HEK293 (cell line): Measurements from ENCODE around the gene KMT2A.

Experiments
- GLIS2 ChIP-seq: fragments of 450-650 bp; formaldehyde crosslinking; IDR thresholded peaks from 2 replicates; pipeline ENCODE4 v1.5.1; 2016; ENCODE audit warnings: missing biosample characterization, missing genetic modification characterization
- KLF1 ChIP-seq: fragments of 450-650 bp; formaldehyde crosslinking; IDR thresholded peaks from 2 replicates; pipeline ENCODE4 v1.5.1; 2016; ENCODE audit warnings: missing biosample characterization, missing genetic modification characterization
- MYNN ChIP-seq: fragments of 450-650 bp; formaldehyde crosslinking; IDR thresholded peaks from 2 replicates; pipeline ENCODE4 v1.5.1; 2016; ENCODE audit warnings: missing biosample characterization, missing genetic modification characterization, borderline replicate concordance
- PRDM10 ChIP-seq: fragments of 450-650 bp; formaldehyde crosslinking; IDR thresholded peaks from 2 replicates; pipeline ENCODE4 v1.5.1; 2016; ENCODE audit warnings: missing biosample characterization, missing genetic modification characterization
- SP2 ChIP-seq: fragments of 450-650 bp; formaldehyde crosslinking; IDR thresholded peaks from 2 replicates; pipeline ENCODE4 v1.5.1; 2016; ENCODE audit warnings: missing biosample characterization, missing genetic modification characterization
- SP7 ChIP-seq: fragments of 450-650 bp; formaldehyde crosslinking; IDR thresholded peaks from 2 replicates; pipeline ENCODE4 v1.5.1; 2016; ENCODE audit warnings: missing biosample characterization, missing genetic modification characterization
- ZBTB8A ChIP-seq: fragments of 450-650 bp; formaldehyde crosslinking; IDR thresholded peaks from 2 replicates; pipeline ENCODE4 v1.5.1; 2016; ENCODE audit warnings: missing biosample characterization, missing genetic modification characterization
- ZEB2 ChIP-seq: fragments of 450-650 bp; formaldehyde crosslinking; IDR thresholded peaks from 2 replicates; pipeline ENCODE4 v1.5.1; 2016; ENCODE audit warnings: missing biosample characterization, missing genetic modification characterization
- ZNF138 ChIP-seq: fragments of 450-650 bp; formaldehyde crosslinking; IDR thresholded peaks from 2 replicates; pipeline ENCODE4 v1.5.1; 2016; ENCODE audit warnings: missing biosample characterization, missing genetic modification characterization, borderline replicate concordance
- ZNF169 ChIP-seq: fragments of 450-650 bp; formaldehyde crosslinking; IDR thresholded peaks from 2 replicates; pipeline ENCODE4 v1.5.1; 2016; ENCODE audit warnings: missing biosample characterization, missing genetic modification characterization
- ZNF24 ChIP-seq: fragments of 450-650 bp; formaldehyde crosslinking; IDR thresholded peaks from 2 replicates; pipeline ENCODE4 v1.5.1; 2016; ENCODE audit warnings: missing biosample characterization, missing genetic modification characterization
- ZNF302 ChIP-seq: fragments of 450-650 bp; formaldehyde crosslinking; IDR thresholded peaks from 2 replicates; pipeline ENCODE4 v1.5.1; 2016; ENCODE audit warnings: missing biosample characterization, missing genetic modification characterization, low read depth
- ZNF324 ChIP-seq: fragments of 450-650 bp; formaldehyde crosslinking; IDR thresholded peaks from 2 replicates; pipeline ENCODE4 v1.5.1; 2016; ENCODE audit warnings: missing biosample characterization, missing genetic modification characterization
- ZNF341 ChIP-seq: fragments of 450-650 bp; formaldehyde crosslinking; IDR thresholded peaks from 2 replicates; pipeline ENCODE4; 2016; ENCODE audit warnings: low read depth, missing biosample characterization, missing genetic modification characterization
- ZNF350 ChIP-seq: fragments of 450-650 bp; formaldehyde crosslinking; IDR thresholded peaks from 2 replicates; pipeline ENCODE4 v1.5.0; 2017; ENCODE audit warnings: missing biosample characterization, mild to moderate bottlenecking, missing genetic modification characterization
- ZNF623 ChIP-seq: fragments of 450-650 bp; formaldehyde crosslinking; IDR thresholded peaks from 2 replicates; pipeline ENCODE4 v1.5.1; 2016; ENCODE audit warnings: missing biosample characterization, missing genetic modification characterization
- ZNF692 ChIP-seq: fragments of 450-650 bp; formaldehyde crosslinking; IDR thresholded peaks from 2 replicates; pipeline ENCODE4 v1.5.1; 2016; ENCODE audit warnings: missing biosample characterization, missing genetic modification characterization
- ZNF76 ChIP-seq: fragments of 450-650 bp; formaldehyde crosslinking; IDR thresholded peaks from 2 replicates; pipeline ENCODE4; 2016; ENCODE audit warnings: low read depth, missing biosample characterization, missing genetic modification characterization, borderline replicate concordance
- ZNF792 ChIP-seq: fragments of 450-650 bp; formaldehyde crosslinking; IDR thresholded peaks from 2 replicates; pipeline ENCODE4 v1.5.1; 2016; ENCODE audit warnings: missing biosample characterization, missing genetic modification characterization
- TF ChIP-seq, protein P1 (sequence below): fragments of 450-650 bp; formaldehyde crosslinking; IDR thresholded peaks from 2 replicates; pipeline ENCODE4 v1.5.1; 2016; ENCODE audit warnings: missing biosample characterization, missing genetic modification characterization
- TF ChIP-seq, protein P2 (sequence below): fragments of 450-650 bp; formaldehyde crosslinking; optimal IDR thresholded peaks from 2 replicates; pipeline ENCODE3; 2016; ENCODE audit warnings: missing biosample characterization, mild to moderate bottlenecking, missing genetic modification characterization
- TF ChIP-seq, protein P3 (sequence below): fragments of 450-650 bp; formaldehyde crosslinking; IDR thresholded peaks from 2 replicates; pipeline ENCODE4 v1.5.1; 2017; ENCODE audit warnings: missing biosample characterization, mild to moderate bottlenecking, missing genetic modification characterization, moderate library complexity
- TF ChIP-seq, protein P4 (sequence below): fragments of 450-650 bp; formaldehyde crosslinking; IDR thresholded peaks from 2 replicates; pipeline ENCODE4 v1.5.1; 2016; ENCODE audit warnings: missing biosample characterization, missing genetic modification characterization

Gene KMT2A

GRCh38 chr11:118435290-118435892, 901 bp upstream of the KMT2A start (continued):
- TF ChIP-seq ZNF692 (tag by site-specific recombination) (0 out of 2 replicates have a peak, but pooled peaks have one; percentile 13), ZEB2 (peak; percentile 51), ZBTB8A (tag by site-specific recombination) (0 out of 2 replicates have a peak, but pooled peaks have one; percentile 11), PRDM10 (tag by site-specific recombination) (peak; percentile 38; the same call in 1 of the 2 replicates), ZNF350 (tag by site-specific recombination) (no peak), ZNF302 (tag by site-specific recombination) (no peak), GLIS2 (tag by site-specific recombination) (peak; percentile 14; the same call in 1 of the 2 replicates), SP2 (tag by site-specific recombination) (peak; percentile 69), KLF1 (peak; percentile 42; the same call in 1 of the 2 replicates), ZNF169 (no peak), ZNF792 (tag by site-specific recombination) (no peak), MYNN (tag by site-specific recombination) (no peak), ZNF324 (tag by site-specific recombination) (0 out of 2 replicates have a peak, but pooled peaks have one; percentile 19), ZNF623 (tag by site-specific recombination) (no peak), ZNF24 (tag by site-specific recombination) (peak; percentile 15; the same call in 1 of the 2 replicates), ZNF76 (tag by site-specific recombination) (0 out of 2 replicates have a peak, but pooled peaks have one; percentile 22), ZNF138 (tag by site-specific recombination) (no peak), ZNF341 (tag by site-specific recombination) (peak; percentile 85), SP7 (tag by site-specific recombination) (peak; percentile 30)
- TF ChIP-seq, protein P1, sequence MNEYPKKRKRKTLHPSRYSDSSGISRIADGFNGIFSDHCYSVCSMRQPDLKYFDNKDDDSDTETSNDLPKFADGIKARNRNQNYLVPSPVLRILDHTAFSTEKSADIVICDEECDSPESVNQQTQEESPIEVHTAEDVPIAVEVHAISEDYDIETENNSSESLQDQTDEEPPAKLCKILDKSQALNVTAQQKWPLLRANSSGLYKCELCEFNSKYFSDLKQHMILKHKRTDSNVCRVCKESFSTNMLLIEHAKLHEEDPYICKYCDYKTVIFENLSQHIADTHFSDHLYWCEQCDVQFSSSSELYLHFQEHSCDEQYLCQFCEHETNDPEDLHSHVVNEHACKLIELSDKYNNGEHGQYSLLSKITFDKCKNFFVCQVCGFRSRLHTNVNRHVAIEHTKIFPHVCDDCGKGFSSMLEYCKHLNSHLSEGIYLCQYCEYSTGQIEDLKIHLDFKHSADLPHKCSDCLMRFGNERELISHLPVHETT (tag by site-specific recombination), result no peak
- TF ChIP-seq, protein P2, sequence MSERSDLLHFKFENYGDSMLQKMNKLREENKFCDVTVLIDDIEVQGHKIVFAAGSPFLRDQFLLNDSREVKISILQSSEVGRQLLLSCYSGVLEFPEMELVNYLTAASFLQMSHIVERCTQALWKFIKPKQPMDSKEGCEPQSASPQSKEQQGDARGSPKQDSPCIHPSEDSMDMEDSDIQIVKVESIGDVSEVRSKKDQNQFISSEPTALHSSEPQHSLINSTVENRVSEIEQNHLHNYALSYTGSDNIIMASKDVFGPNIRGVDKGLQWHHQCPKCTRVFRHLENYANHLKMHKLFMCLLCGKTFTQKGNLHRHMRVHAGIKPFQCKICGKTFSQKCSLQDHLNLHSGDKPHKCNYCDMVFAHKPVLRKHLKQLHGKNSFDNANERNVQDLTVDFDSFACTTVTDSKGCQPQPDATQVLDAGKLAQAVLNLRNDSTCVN (tag by site-specific recombination), result peak; percentile 62
- TF ChIP-seq, protein P3, sequence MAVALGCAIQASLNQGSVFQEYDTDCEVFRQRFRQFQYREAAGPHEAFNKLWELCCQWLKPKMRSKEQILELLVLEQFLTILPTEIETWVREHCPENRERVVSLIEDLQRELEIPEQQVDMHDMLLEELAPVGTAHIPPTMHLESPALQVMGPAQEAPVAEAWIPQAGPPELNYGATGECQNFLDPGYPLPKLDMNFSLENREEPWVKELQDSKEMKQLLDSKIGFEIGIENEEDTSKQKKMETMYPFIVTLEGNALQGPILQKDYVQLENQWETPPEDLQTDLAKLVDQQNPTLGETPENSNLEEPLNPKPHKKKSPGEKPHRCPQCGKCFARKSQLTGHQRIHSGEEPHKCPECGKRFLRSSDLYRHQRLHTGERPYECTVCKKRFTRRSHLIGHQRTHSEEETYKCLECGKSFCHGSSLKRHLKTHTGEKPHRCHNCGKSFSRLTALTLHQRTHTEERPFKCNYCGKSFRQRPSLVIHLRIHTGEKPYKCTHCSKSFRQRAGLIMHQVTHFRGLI (tag by site-specific recombination), result 0 out of 2 replicates have a peak, but pooled peaks have one; percentile 26
- TF ChIP-seq, protein P4, sequence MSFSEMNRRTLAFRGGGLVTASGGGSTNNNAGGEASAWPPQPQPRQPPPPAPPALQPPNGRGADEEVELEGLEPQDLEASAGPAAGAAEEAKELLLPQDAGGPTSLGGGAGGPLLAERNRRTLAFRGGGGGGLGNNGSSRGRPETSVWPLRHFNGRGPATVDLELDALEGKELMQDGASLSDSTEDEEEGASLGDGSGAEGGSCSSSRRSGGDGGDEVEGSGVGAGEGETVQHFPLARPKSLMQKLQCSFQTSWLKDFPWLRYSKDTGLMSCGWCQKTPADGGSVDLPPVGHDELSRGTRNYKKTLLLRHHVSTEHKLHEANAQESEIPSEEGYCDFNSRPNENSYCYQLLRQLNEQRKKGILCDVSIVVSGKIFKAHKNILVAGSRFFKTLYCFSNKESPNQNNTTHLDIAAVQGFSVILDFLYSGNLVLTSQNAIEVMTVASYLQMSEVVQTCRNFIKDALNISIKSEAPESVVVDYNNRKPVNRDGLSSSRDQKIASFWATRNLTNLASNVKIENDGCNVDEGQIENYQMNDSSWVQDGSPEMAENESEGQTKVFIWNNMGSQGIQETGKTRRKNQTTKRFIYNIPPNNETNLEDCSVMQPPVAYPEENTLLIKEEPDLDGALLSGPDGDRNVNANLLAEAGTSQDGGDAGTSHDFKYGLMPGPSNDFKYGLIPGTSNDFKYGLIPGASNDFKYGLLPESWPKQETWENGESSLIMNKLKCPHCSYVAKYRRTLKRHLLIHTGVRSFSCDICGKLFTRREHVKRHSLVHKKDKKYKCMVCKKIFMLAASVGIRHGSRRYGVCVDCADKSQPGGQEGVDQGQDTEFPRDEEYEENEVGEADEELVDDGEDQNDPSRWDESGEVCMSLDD (tag by site-specific recombination), result peak; percentile 44; the same call in 1 of the 2 replicates
- TF ChIP-seq, all 188 proteins: peak for 27
